SH-SY5Y (cell line): ENCODE results near the gene RNGTT.
A peak's percentile ranks its signal among the peaks of the same experiment; 100 is the strongest.

Experiments used
- GATA2 ChIP-seq: IDR thresholded peaks from 2 replicates; pipeline ENCODE4 v1.6.1; 2011; ENCODE audit warnings: mild to moderate bottlenecking, low read depth, low read length
- GATA3 ChIP-seq: IDR thresholded peaks from 2 replicates; pipeline ENCODE4 v1.6.1; 2011; ENCODE audit warnings: low read depth, mild to moderate bottlenecking, low read length, moderate library complexity

Gene RNGTT

GRCh38 chr6:88933521-88933920 lies 29.9 kb downstream of the RNGTT start:
- TF ChIP-seq GATA2 (no peak), GATA3 (no peak)

- TF ChIP-seq GATA3 (peak; percentile 68), GATA2 (0 out of 2 replicates have a peak, but pooled peaks have one; percentile 7)
Observed at GRCh38 chr6:88922775-88923548, 40.5 kb downstream of the RNGTT start.

GRCh38 chr6:88921734-88922133 lies 41.7 kb downstream of the RNGTT start:
- TF ChIP-seq GATA3 (no peak), GATA2 (no peak)

- TF ChIP-seq GATA3 (no peak; the same call in 1 of the 2 replicates), GATA2 (no peak)
Observed at GRCh38 chr6:88920774-88921733, 42.4 kb downstream of the RNGTT start.

GRCh38 chr6:88920088-88920487 lies 43.3 kb downstream of the RNGTT start:
- TF ChIP-seq GATA2 (no peak), GATA3 (no peak)

GRCh38 chr6:88919032-88919431 lies 44.4 kb downstream of the RNGTT start:
- TF ChIP-seq GATA3: no peak
- TF ChIP-seq GATA2: no peak

GRCh38 chr6:88916615-88917208 lies 46.7 kb downstream of the RNGTT start:
- no peak for TF ChIP-seq GATA2
- TF ChIP-seq GATA3: no peak

GRCh38 chr6:88914895-88915598 lies 48.4 kb downstream of the RNGTT start:
- TF ChIP-seq GATA3: no peak
- TF ChIP-seq GATA2: no peak

GRCh38 chr6:88914180-88914579 lies 49.2 kb downstream of the RNGTT start:
- no peak for TF ChIP-seq GATA2
- TF ChIP-seq GATA3: no peak

GRCh38 chr6:88913471-88913870 lies 49.9 kb downstream of the RNGTT start:
- TF ChIP-seq GATA2 (no peak), GATA3 (no peak)

- TF ChIP-seq GATA2 (no peak), GATA3 (no peak)
Observed at GRCh38 chr6:88910922-88911778, 52.3 kb downstream of the RNGTT start.

GRCh38 chr6:88908598-88909548 lies 54.5 kb downstream of the RNGTT start:
- TF ChIP-seq GATA3: no peak
- TF ChIP-seq GATA2: no peak
